ENCODE results near the gene MARK3.

DNA sequence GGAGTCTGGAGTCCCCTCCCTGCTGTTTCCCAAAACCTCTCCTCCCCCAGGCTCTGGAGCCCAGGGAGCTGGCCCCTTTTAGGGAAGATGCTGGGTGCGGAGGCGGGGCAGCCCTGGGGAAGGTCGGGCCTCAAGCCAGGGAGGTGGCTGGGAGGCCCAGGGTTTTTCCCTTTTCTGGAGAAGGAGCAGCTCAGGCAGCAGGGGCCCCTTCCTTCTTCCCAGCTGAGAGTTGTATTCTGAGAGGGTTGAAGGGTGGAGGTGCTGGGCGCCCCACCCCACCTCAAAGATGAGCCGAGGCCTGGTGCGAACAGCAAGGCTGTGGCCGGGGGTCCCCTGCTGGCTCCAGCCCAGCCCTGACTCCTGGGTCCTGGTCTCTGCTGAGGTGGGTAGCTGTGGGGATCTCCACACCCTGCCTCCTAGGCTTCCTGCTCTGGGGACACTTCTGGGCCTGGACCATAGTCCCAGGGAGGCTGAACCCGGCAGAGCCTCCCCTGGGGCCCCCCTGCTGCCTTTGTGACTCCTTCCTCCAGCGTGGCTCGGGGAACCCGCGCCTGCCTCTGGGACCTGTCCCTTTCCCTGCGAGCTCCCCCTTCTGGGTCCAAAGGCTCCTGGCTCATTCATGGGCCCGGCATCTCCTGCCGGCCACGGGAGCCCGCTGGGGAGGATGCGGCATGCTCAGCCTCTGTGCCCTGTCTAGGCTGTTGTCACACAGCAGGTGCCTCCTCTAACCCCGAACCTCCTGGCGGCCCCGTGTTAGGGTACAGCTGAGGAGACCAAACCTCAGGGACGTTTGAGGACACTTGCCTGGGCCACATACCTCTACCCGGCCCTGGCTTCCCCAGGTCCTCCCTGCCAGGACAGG is 148.2 kb downstream of the MARK3 start:
- TF ChIP-seq CTCF (conservative IDR thresholded peaks at IDR 0.05; ENCODE audit: low read depth, low read length) (no peak), SMC3 (IDR thresholded peaks at IDR 0.05; ENCODE audit: low read depth, low read length) (no peak), FOS (IDR thresholded peaks at IDR 0.05; ENCODE audit: low read depth, low read length) (no peak), CHD1 (IDR thresholded peaks at IDR 0.05; ENCODE audit: low read depth, low read length) (no peak), POLR2A (IDR thresholded peaks at IDR 0.05; ENCODE audit: low read depth, low read length) (no peak), BHLHE40 (IDR thresholded peaks at IDR 0.05; ENCODE audit: low read depth, low read length) (no peak), MAFK (IDR thresholded peaks at IDR 0.05; ENCODE audit: low read depth, low read length) (no peak), ELK1 (IDR thresholded peaks at IDR 0.05; ENCODE audit: borderline replicate concordance, low read depth, low read length) (no peak)
- TF ChIP-seq, protein P1, sequence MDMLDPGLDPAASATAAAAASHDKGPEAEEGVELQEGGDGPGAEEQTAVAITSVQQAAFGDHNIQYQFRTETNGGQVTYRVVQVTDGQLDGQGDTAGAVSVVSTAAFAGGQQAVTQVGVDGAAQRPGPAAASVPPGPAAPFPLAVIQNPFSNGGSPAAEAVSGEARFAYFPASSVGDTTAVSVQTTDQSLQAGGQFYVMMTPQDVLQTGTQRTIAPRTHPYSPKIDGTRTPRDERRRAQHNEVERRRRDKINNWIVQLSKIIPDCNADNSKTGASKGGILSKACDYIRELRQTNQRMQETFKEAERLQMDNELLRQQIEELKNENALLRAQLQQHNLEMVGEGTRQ (IDR thresholded peaks at IDR 0.05; ENCODE audit: low read depth, low read length), result no peak

Data from IMR-90 (cell line).